Sigmoid colon (tissue), 7 donors: ENCODE measurements around the gene TNFRSF14. TPM values are rescaled to one million over a fixed set of nuclear protein-coding genes. Genes with fewer than 3 reads are reported as not detected.

Experiments used
- DNase-seq: peaks from one replicate; pipeline ENCODE4 v3.0.0-alpha.2; 2019
- H3K27ac ChIP-seq, 4 donors: fragments of 200-600 bp; sonication (generic); one replicate each; pipeline ENCODE4 v1.5.1; 2016 to 2019; ENCODE audit warnings: mild to moderate bottlenecking in 1 of 4
- H3K27me3 ChIP-seq, 3 donors: fragments of 200-600 bp; sonication (generic); one replicate each; pipeline ENCODE4 v1.5.1; 2019; ENCODE audit warnings: mild to moderate bottlenecking in 1 of 3
- H3K36me3 ChIP-seq, 4 donors: fragments of 200-600 bp; sonication (generic); one replicate each; pipeline ENCODE4 v1.5.1; 2016 to 2019
- H3K4me1 ChIP-seq, 4 donors: fragments of 200-600 bp; sonication (generic); one replicate each; pipeline ENCODE4 v1.5.1; 2017 to 2019
- H3K4me3 ChIP-seq, 4 donors: fragments of 200-600 bp; sonication (generic); one replicate each; pipeline ENCODE4 v1.5.1; 2017 to 2019; ENCODE audit warnings: mild to moderate bottlenecking in 2 of 4, moderate library complexity in 1 of 4
- H3K9me3 ChIP-seq, 4 donors: fragments of 200-600 bp in 3 of 4; sonication (generic) in 3 of 4; one replicate each; pipeline versions ENCODE4 v1.5.1 to v1.6.1; 2013 to 2019
- EP300 ChIP-seq, 4 donors: sonication (generic); formaldehyde crosslinking; IDR thresholded peaks; one replicate each; pipeline ENCODE4 v1.6.1; 2017; ENCODE audit warnings: antibody characterized with exemption in 4 of 4
- POLR2A ChIP-seq, 2 donors: fragments of 450-650 bp; IDR thresholded peaks; one replicate each; pipeline ENCODE4 v1.6.1; 2016; ENCODE audit warnings: antibody characterized with exemption in 2 of 2, mild to moderate bottlenecking in 2 of 2, moderate library complexity in 2 of 2
- POLR2AphosphoS5 ChIP-seq, 4 donors: sonication (generic); formaldehyde crosslinking; IDR thresholded peaks; one replicate each; pipeline ENCODE4 v1.6.1; 2017; ENCODE audit warnings: antibody characterized with exemption in 4 of 4
- WGBS, 2 donors: extraction: QIAGEN DNeasy Blood & Tissue Kit; methylation state at CpG; one replicate each; pipeline ENCODE4 v1.1.7; 2013; 5-methylcytosine and 5-hydroxymethylcytosine counted together
- intact Hi-C: fragments of 100-400 bp; cut with DNase I; formaldehyde crosslinking; loops from one replicate; pipeline ENCODE4 v1.15.1; 2023
- polyA plus RNA-seq, 3 donors: library from polyadenylated mRNA; stranded (reverse); fragments of 200-250 nt; gene quantifications; one replicate each; pipeline ENCODE4 v1.2.3, GENCODE V29; 2013
- total RNA-seq, 4 donors: library from RNA; depleted of rRNA; stranded (reverse); fragments of >200 nt; gene quantifications; one replicate each; pipeline ENCODE4 v1.1.0, GENCODE V29; 2016
- TF ChIP-seq, protein P1 (sequence below), 4 experiments: fragments of 450-650 bp in 3 of 4; fragments of 200-600 bp in 1 of 4; IDR thresholded peaks; one replicate each; pipeline ENCODE4 v1.5.1; 2016 to 2019; ENCODE audit warnings: antibody characterized with exemption in 4 of 4, mild to moderate bottlenecking in 3 of 4, moderate library complexity in 2 of 4
- donor health status: healthy with polysubstance abuse.
- donor health status: Bipolar disorder and iron deficiency.
- donor health status: healthy.

Gene TNFRSF14
- total and polyA plus RNA-seq, 7 donors: 37.5 to 185 (median 64.5) TPM

DNA sequence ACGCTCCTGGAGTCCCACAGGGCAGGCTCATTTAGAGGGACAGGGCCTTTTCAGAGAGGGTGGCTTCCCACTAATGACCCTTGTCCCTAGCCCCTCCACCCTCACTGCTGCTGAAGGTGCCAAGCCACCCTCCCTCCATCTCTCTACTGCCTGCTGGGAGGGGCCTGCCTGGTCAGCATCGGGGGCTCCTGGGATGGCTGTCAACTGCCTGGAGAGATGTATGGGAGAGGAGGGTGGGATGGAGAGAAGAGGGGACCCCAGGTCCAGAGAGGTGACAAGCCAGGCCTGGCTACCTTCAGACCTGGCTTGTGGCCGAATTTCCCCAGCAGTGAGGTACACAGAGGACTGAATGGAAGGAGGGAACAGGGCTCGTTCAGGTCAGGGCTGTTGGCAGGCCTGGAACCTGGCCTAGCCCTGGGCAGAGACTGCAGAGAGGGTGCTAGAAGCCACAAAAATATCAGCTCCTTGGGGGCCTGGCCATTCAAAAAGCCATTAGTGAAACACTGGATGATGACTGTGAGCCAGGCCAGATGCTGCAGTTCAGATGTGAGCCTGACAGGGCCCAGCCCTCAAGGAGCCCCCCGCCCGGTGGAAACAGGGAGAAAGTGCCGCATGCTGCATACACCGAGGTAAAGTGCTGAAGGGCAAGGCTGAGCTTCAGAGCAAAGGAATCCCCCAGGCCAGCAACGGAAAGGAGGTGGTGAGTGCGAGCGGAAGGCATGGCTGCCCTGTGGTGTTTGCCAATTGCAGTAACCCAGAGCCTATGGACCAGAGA, 56.6 kb downstream of the TNFRSF14 start:
- H3K9me3 ChIP-seq: peaks cover 0 to 7% (median 5%) of the 10 kb centered on the region in 4 donors
- H3K27me3 ChIP-seq: peaks cover 0 to 35% (median 8%) of the 10 kb centered on the region in 3 donors
- H3K36me3 ChIP-seq: no peaks in the 10 kb centered on the region
- no peak overlapping the region for H3K4me3 ChIP-seq
- TF ChIP-seq POLR2A (IDR thresholded peaks at IDR 0.05) (no peak), POLR2AphosphoS5 (IDR thresholded peaks at IDR 0.05) (no peak), EP300 (IDR thresholded peaks at IDR 0.05) (no peak)
- TF ChIP-seq, protein P1, sequence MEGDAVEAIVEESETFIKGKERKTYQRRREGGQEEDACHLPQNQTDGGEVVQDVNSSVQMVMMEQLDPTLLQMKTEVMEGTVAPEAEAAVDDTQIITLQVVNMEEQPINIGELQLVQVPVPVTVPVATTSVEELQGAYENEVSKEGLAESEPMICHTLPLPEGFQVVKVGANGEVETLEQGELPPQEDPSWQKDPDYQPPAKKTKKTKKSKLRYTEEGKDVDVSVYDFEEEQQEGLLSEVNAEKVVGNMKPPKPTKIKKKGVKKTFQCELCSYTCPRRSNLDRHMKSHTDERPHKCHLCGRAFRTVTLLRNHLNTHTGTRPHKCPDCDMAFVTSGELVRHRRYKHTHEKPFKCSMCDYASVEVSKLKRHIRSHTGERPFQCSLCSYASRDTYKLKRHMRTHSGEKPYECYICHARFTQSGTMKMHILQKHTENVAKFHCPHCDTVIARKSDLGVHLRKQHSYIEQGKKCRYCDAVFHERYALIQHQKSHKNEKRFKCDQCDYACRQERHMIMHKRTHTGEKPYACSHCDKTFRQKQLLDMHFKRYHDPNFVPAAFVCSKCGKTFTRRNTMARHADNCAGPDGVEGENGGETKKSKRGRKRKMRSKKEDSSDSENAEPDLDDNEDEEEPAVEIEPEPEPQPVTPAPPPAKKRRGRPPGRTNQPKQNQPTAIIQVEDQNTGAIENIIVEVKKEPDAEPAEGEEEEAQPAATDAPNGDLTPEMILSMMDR (IDR thresholded peaks at IDR 0.05): no peak
- DNase-seq: no peak
- intact Hi-C loops: no loop called here
- no peak overlapping the region for H3K27ac ChIP-seq
- peaks cover 0 to 8% (median 3%) of the 10 kb centered on the region in 4 donors for H3K4me1 ChIP-seq
- 84 to 93% methylated on average over 11 of the region's 11 CpGs for WGBS, 2 donors

Other genes with a start within 250 kb of the TNFRSF14 start
- 1 to 10 TPM; 6.2 to 9.1 (median 6.7) TPM for gene MORN1, start 164.8 kb upstream of the TNFRSF14 start, total RNA-seq
- gene MORN1, start 164.8 kb upstream of the TNFRSF14 start, polyA plus RNA-seq: 1 to 10 TPM; 2.4 to 9.1 (median 2.5) TPM
- gene RER1, start 164.5 kb upstream of the TNFRSF14 start, total RNA-seq: 10 to 100 TPM; 49.0 to 56.2 (median 50.7) TPM
- 100 to 1,000 TPM in 1 of 3 donors, 10 to 100 TPM in 2; 40.8 to 113 (median 52.2) TPM for gene RER1, start 164.5 kb upstream of the TNFRSF14 start, polyA plus RNA-seq
- gene PEX10, start 143.8 kb upstream of the TNFRSF14 start, total RNA-seq: 10 to 100 TPM; 12.8 to 17.0 (median 15.0) TPM
- 10 to 100 TPM in 2 of 3 donors, 1 to 10 TPM in 1; 9.9 to 21.9 (median 12.6) TPM for gene PEX10, start 143.8 kb upstream of the TNFRSF14 start, polyA plus RNA-seq
- 1 to 10 TPM in 2 of 4 donors, under 1 TPM in 1, not detected in 1; 0.54 to 1.7 (median 1.1) TPM for gene PLCH2, start 80.1 kb upstream of the TNFRSF14 start, total RNA-seq
- gene PLCH2, start 80.1 kb upstream of the TNFRSF14 start, polyA plus RNA-seq: 1 to 10 TPM in 1 of 3 donors, under 1 TPM in 1, not detected in 1; 0.60 to 3.8 TPM
- 10 to 100 TPM; 23.6 to 37.7 (median 27.9) TPM for gene PANK4, start 29.8 kb upstream of the TNFRSF14 start, total RNA-seq
- 10 to 100 TPM; 11.4 to 25.4 (median 13.4) TPM for gene PANK4, start 29.8 kb upstream of the TNFRSF14 start, polyA plus RNA-seq
- gene HES5, start 26.1 kb upstream of the TNFRSF14 start, total RNA-seq: under 1 TPM in 1 of 4 donors, not detected in 3; 0.36 TPM
- gene HES5, start 26.1 kb upstream of the TNFRSF14 start, polyA plus RNA-seq: 1 to 10 TPM in 1 of 3 donors, under 1 TPM in 1, not detected in 1; 0.61 to 1.2 TPM
- gene PRXL2B, start 30.4 kb downstream of the TNFRSF14 start, total RNA-seq: 10 to 100 TPM in 3 of 4 donors, 1 to 10 TPM in 1; 8.6 to 18.2 (median 15.3) TPM
- gene PRXL2B, start 30.4 kb downstream of the TNFRSF14 start, polyA plus RNA-seq: 10 to 100 TPM; 28.2 to 53.2 (median 42.1) TPM
- 1 to 10 TPM in 2 of 4 donors, under 1 TPM in 1, not detected in 1; 0.66 to 3.4 (median 2.9) TPM for gene MMEL1, start 76.6 kb downstream of the TNFRSF14 start, total RNA-seq
- gene MMEL1, start 76.6 kb downstream of the TNFRSF14 start, polyA plus RNA-seq: 10 to 100 TPM in 2 of 3 donors, 1 to 10 TPM in 1; 5.0 to 37.2 (median 14.8) TPM
- gene TTC34, start 245.3 kb downstream of the TNFRSF14 start, total RNA-seq: under 1 TPM; 0.16 to 0.83 (median 0.63) TPM
- gene TTC34, start 245.3 kb downstream of the TNFRSF14 start, polyA plus RNA-seq: under 1 TPM in 2 of 3 donors, not detected in 1; under 0.01 to 0.57 TPM